ENCODE data around the gene FAM3D.
"Not testable (repeated sequence)": the region's sequence is repeated elsewhere in the genome, so short reads cannot be mapped to it uniquely, and the experiment has no call there.

Gene FAM3D

DNA sequence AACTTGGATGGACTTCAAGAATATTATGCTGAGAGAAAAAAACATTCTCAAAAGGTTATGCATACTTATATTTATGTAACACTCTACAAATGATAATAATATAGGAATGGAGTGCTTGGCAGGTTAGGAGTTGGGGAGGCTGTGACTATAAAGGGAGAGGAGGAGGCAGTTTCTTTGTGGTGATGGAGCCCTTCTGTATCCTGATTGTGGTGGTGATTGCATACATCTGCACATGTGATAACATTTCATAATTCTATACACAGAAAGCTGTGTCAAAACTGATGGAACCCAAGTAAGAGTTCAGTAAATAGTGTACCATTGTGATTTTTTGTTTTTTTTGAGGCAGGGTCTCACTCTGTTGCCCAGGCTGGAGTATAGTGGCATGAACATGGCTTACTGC lies 31.7 kb upstream of the FAM3D start:
- Histone ChIP-seq H3K27me3 (ENCODE audit: control insufficient read depth in 2 of 2, insufficient read depth in 2 of 2, low read length in 2 of 2) (no peaks in the 10 kb centered on the region), H3K9ac (ENCODE audit: low read depth in 1 of 2, low read length in 2 of 2) (no peak overlapping the region), H3K36me3 (ENCODE audit: control insufficient read depth in 2 of 2, insufficient read depth in 2 of 2, low read length in 2 of 2) (no peaks in the 10 kb centered on the region), H3K4me3 (ENCODE audit: low read length in 2 of 2) (no peak overlapping the region), H3K27ac (ENCODE audit: low read depth in 2 of 2, low read length in 2 of 2) (peak overlapping the region in 1 of 2 donors; percentile 90), H3K9me3 (ENCODE audit: control insufficient read depth in 2 of 2, low read length in 2 of 2) (no peaks in the 10 kb centered on the region), H3K4me1 (ENCODE audit: control insufficient read depth in 2 of 2, insufficient read depth in 2 of 2, low read length in 2 of 2) (peaks cover 27 to 44% of the 10 kb centered on the region in 2 donors)

- Histone ChIP-seq H3K27ac (ENCODE audit: low read depth in 2 of 2, low read length in 2 of 2) (peak overlapping the region; percentile 82 to 90), H3K4me3 (ENCODE audit: low read length in 2 of 2) (no peak overlapping the region), H3K36me3 (ENCODE audit: control insufficient read depth in 2 of 2, insufficient read depth in 2 of 2, low read length in 2 of 2) (no peaks in the 10 kb centered on the region), H3K9me3 (ENCODE audit: control insufficient read depth in 2 of 2, low read length in 2 of 2) (no peaks in the 10 kb centered on the region), H3K4me1 (ENCODE audit: control insufficient read depth in 2 of 2, insufficient read depth in 2 of 2, low read length in 2 of 2) (peaks cover 27 to 44% of the 10 kb centered on the region in 2 donors), H3K27me3 (ENCODE audit: control insufficient read depth in 2 of 2, insufficient read depth in 2 of 2, low read length in 2 of 2) (no peaks in the 10 kb centered on the region), H3K9ac (ENCODE audit: low read depth in 1 of 2, low read length in 2 of 2) (no peak overlapping the region)
Observed at GRCh38 chr3:58697561-58697960, 31.0 kb upstream of the FAM3D start.

DNA sequence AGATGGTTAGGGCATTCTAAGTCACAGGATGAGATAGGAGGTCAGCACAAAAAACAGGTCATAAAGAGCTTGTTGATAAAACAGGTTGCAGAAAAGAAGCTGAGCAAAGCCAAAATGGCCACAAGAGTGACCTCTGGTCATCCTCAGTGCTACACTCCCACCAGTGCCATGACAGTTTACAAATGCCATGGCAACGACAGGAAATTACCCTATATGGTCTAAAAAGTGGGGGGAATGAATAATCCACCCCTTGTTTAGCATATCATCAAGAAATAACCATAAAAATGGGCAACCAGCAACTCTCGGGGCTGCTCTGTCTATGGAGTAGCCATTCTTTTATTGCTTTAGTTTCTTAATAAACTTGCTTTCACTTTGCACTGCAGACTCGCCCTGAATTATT lies 30.2 kb upstream of the FAM3D start:
- H3K9ac ChIP-seq (ENCODE audit: low read depth in 1 of 2, low read length in 2 of 2): peak overlapping the region; percentile 17 to 22
- H3K4me3 ChIP-seq (ENCODE audit: low read length in 2 of 2): peak overlapping the region in 1 of 2 donors; percentile 31
- not testable (repeated sequence) for H3K27me3 ChIP-seq (ENCODE audit: control insufficient read depth in 2 of 2, insufficient read depth in 2 of 2, low read length in 2 of 2); H3K9me3 ChIP-seq (ENCODE audit: control insufficient read depth in 2 of 2, low read length in 2 of 2); H3K36me3 ChIP-seq (ENCODE audit: control insufficient read depth in 2 of 2, insufficient read depth in 2 of 2, low read length in 2 of 2)
- peaks cover 27 to 44% of the 10 kb centered on the region in 2 donors for H3K4me1 ChIP-seq (ENCODE audit: control insufficient read depth in 2 of 2, insufficient read depth in 2 of 2, low read length in 2 of 2)
- peak overlapping the region; percentile 82 to 90 for H3K27ac ChIP-seq (ENCODE audit: low read depth in 2 of 2, low read length in 2 of 2)

- Histone ChIP-seq H3K4me3 (ENCODE audit: low read length in 2 of 2) (peak overlapping the region in 1 of 2 donors; percentile 31), H3K27ac (ENCODE audit: low read depth in 2 of 2, low read length in 2 of 2) (peak overlapping the region; percentile 82 to 90), H3K36me3 (ENCODE audit: control insufficient read depth in 2 of 2, insufficient read depth in 2 of 2, low read length in 2 of 2) (no peaks in the 10 kb centered on the region)
Observed at GRCh38 chr3:58696093-58696492, 29.5 kb upstream of the FAM3D start.

GRCh38 chr3:58695284-58695683 lies 28.7 kb upstream of the FAM3D start:
- Histone ChIP-seq H3K27ac (ENCODE audit: low read depth in 2 of 2, low read length in 2 of 2) (peak overlapping the region; percentile 82 to 90), H3K9ac (ENCODE audit: low read depth in 1 of 2, low read length in 2 of 2) (peak overlapping the region in 1 of 2 donors; percentile 28), H3K4me1 (ENCODE audit: control insufficient read depth in 2 of 2, insufficient read depth in 2 of 2, low read length in 2 of 2) (peaks cover 27 to 45% of the 10 kb centered on the region in 2 donors)
- not testable (repeated sequence) for H3K4me3 ChIP-seq (ENCODE audit: low read length in 2 of 2); H3K36me3 ChIP-seq (ENCODE audit: control insufficient read depth in 2 of 2, insufficient read depth in 2 of 2, low read length in 2 of 2); H3K27me3 ChIP-seq (ENCODE audit: control insufficient read depth in 2 of 2, insufficient read depth in 2 of 2, low read length in 2 of 2); H3K9me3 ChIP-seq (ENCODE audit: control insufficient read depth in 2 of 2, low read length in 2 of 2)

More at GRCh38 chr3:58696093-58696492, 29.5 kb upstream of the FAM3D start:
- peaks cover 27 to 44% of the 10 kb centered on the region in 2 donors for H3K4me1 ChIP-seq (ENCODE audit: control insufficient read depth in 2 of 2, insufficient read depth in 2 of 2, low read length in 2 of 2)
- H3K27me3 ChIP-seq (ENCODE audit: control insufficient read depth in 2 of 2, insufficient read depth in 2 of 2, low read length in 2 of 2): no peaks in the 10 kb centered on the region
- H3K9me3 ChIP-seq (ENCODE audit: control insufficient read depth in 2 of 2, low read length in 2 of 2): peaks cover 6% of the 10 kb centered on the region in 2 donors
- H3K9ac ChIP-seq (ENCODE audit: low read depth in 1 of 2, low read length in 2 of 2): peak overlapping the region in 1 of 2 donors; percentile 22

GRCh38 chr3:58693940-58694850 lies 27.6 kb upstream of the FAM3D start:
- Histone ChIP-seq H3K4me1 (ENCODE audit: control insufficient read depth in 2 of 2, insufficient read depth in 2 of 2, low read length in 2 of 2) (peaks cover 30 to 56% of the 10 kb centered on the region in 2 donors), H3K9me3 (ENCODE audit: control insufficient read depth in 2 of 2, low read length in 2 of 2) (peaks cover 6 to 8% of the 10 kb centered on the region in 2 donors), H3K9ac (ENCODE audit: low read depth in 1 of 2, low read length in 2 of 2) (peak overlapping the region in 1 of 2 donors; percentile 19), H3K36me3 (ENCODE audit: control insufficient read depth in 2 of 2, insufficient read depth in 2 of 2, low read length in 2 of 2) (no peaks in the 10 kb centered on the region), H3K27me3 (ENCODE audit: control insufficient read depth in 2 of 2, insufficient read depth in 2 of 2, low read length in 2 of 2) (no peaks in the 10 kb centered on the region), H3K27ac (ENCODE audit: low read depth in 2 of 2, low read length in 2 of 2) (peak overlapping the region; percentile 82 to 90), H3K4me3 (ENCODE audit: low read length in 2 of 2) (no peak overlapping the region)

- H3K4me1 ChIP-seq (ENCODE audit: control insufficient read depth in 2 of 2, insufficient read depth in 2 of 2, low read length in 2 of 2): peaks cover 36 to 60% of the 10 kb centered on the region in 2 donors
Observed at GRCh38 chr3:58692484-58692883, 25.9 kb upstream of the FAM3D start.

DNA sequence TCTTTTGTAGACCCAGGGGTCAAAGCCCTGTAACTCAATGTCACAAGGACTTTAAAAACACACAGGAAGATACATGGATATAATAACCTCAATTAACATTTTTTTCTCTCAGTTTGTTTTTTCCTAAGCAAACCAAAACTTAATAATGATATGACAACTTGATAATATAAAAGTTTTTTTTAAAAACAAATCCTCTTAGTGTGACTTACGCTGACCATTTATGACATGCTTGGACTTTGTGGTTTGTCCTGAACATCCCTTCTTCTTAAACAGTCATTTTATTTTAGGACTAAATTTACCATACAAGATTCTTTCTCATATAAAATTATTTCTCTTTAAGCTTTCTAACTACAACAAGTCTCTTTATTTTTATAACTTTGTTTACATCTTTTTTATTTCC lies 25.4 kb upstream of the FAM3D start:
- Histone ChIP-seq H3K36me3 (ENCODE audit: control insufficient read depth in 2 of 2, insufficient read depth in 2 of 2, low read length in 2 of 2) (no peaks in the 10 kb centered on the region), H3K4me3 (ENCODE audit: low read length in 2 of 2) (no peak overlapping the region), H3K27me3 (ENCODE audit: control insufficient read depth in 2 of 2, insufficient read depth in 2 of 2, low read length in 2 of 2) (no peaks in the 10 kb centered on the region), H3K9me3 (ENCODE audit: control insufficient read depth in 2 of 2, low read length in 2 of 2) (peaks cover 6 to 8% of the 10 kb centered on the region in 2 donors), H3K9ac (ENCODE audit: low read depth in 1 of 2, low read length in 2 of 2) (no peak overlapping the region), H3K4me1 (ENCODE audit: control insufficient read depth in 2 of 2, insufficient read depth in 2 of 2, low read length in 2 of 2) (peaks cover 32 to 55% of the 10 kb centered on the region in 2 donors), H3K27ac (ENCODE audit: low read depth in 2 of 2, low read length in 2 of 2) (no peak overlapping the region)

More at GRCh38 chr3:58692484-58692883, 25.9 kb upstream of the FAM3D start:
- peaks cover 6 to 8% of the 10 kb centered on the region in 2 donors for H3K9me3 ChIP-seq (ENCODE audit: control insufficient read depth in 2 of 2, low read length in 2 of 2)
- H3K9ac ChIP-seq (ENCODE audit: low read depth in 1 of 2, low read length in 2 of 2): no peak overlapping the region
- H3K27ac ChIP-seq (ENCODE audit: low read depth in 2 of 2, low read length in 2 of 2): no peak overlapping the region
- H3K4me3 ChIP-seq (ENCODE audit: low read length in 2 of 2): no peak overlapping the region
- no peaks in the 10 kb centered on the region for H3K36me3 ChIP-seq (ENCODE audit: control insufficient read depth in 2 of 2, insufficient read depth in 2 of 2, low read length in 2 of 2)
- H3K27me3 ChIP-seq (ENCODE audit: control insufficient read depth in 2 of 2, insufficient read depth in 2 of 2, low read length in 2 of 2): no peaks in the 10 kb centered on the region

GRCh38 chr3:58690490-58690889 lies 23.9 kb upstream of the FAM3D start:
- H3K9me3 ChIP-seq (ENCODE audit: control insufficient read depth in 2 of 2, low read length in 2 of 2): peaks cover 6 to 8% of the 10 kb centered on the region in 2 donors
- peak overlapping the region; percentile 48 to 65 for H3K27ac ChIP-seq (ENCODE audit: low read depth in 2 of 2, low read length in 2 of 2)
- H3K36me3 ChIP-seq (ENCODE audit: control insufficient read depth in 2 of 2, insufficient read depth in 2 of 2, low read length in 2 of 2): no peaks in the 10 kb centered on the region
- peaks cover 20 to 44% of the 10 kb centered on the region in 2 donors for H3K4me1 ChIP-seq (ENCODE audit: control insufficient read depth in 2 of 2, insufficient read depth in 2 of 2, low read length in 2 of 2)
- H3K27me3 ChIP-seq (ENCODE audit: control insufficient read depth in 2 of 2, insufficient read depth in 2 of 2, low read length in 2 of 2): no peaks in the 10 kb centered on the region
- no peak overlapping the region for H3K4me3 ChIP-seq (ENCODE audit: low read length in 2 of 2)
- no peak overlapping the region for H3K9ac ChIP-seq (ENCODE audit: low read depth in 1 of 2, low read length in 2 of 2)

- H3K4me3 ChIP-seq (ENCODE audit: low read length in 2 of 2): no peak overlapping the region
- no peaks in the 10 kb centered on the region for H3K27me3 ChIP-seq (ENCODE audit: control insufficient read depth in 2 of 2, insufficient read depth in 2 of 2, low read length in 2 of 2)
- H3K4me1 ChIP-seq (ENCODE audit: control insufficient read depth in 2 of 2, insufficient read depth in 2 of 2, low read length in 2 of 2): peaks cover 12 to 28% of the 10 kb centered on the region in 2 donors
- peaks cover 6 to 8% of the 10 kb centered on the region in 2 donors for H3K9me3 ChIP-seq (ENCODE audit: control insufficient read depth in 2 of 2, low read length in 2 of 2)
- no peaks in the 10 kb centered on the region for H3K36me3 ChIP-seq (ENCODE audit: control insufficient read depth in 2 of 2, insufficient read depth in 2 of 2, low read length in 2 of 2)
- peak overlapping the region; percentile 25 to 65 for H3K27ac ChIP-seq (ENCODE audit: low read depth in 2 of 2, low read length in 2 of 2)
- H3K9ac ChIP-seq (ENCODE audit: low read depth in 1 of 2, low read length in 2 of 2): no peak overlapping the region
Observed at GRCh38 chr3:58688574-58688973, 22.0 kb upstream of the FAM3D start.

Data from mucosa of rectum (tissue), 2 donors.